PFSK-1 (cell line): ENCODE measurements around the gene COX4I1.

Experiments
- POLR2AphosphoS5 ChIP-seq: IDR thresholded peaks from 2 replicates; pipeline ENCODE4 v1.6.1; 2012; ENCODE audit warnings: low read depth, mild to moderate bottlenecking, control low read depth, low read length, moderate library complexity
- TAF1 ChIP-seq: IDR thresholded peaks from 2 replicates; pipeline ENCODE4 v1.6.1; 2012; ENCODE audit warnings: low read length, control low read depth, borderline replicate concordance; ENCODE audit not compliant: insufficient read depth

DNA sequence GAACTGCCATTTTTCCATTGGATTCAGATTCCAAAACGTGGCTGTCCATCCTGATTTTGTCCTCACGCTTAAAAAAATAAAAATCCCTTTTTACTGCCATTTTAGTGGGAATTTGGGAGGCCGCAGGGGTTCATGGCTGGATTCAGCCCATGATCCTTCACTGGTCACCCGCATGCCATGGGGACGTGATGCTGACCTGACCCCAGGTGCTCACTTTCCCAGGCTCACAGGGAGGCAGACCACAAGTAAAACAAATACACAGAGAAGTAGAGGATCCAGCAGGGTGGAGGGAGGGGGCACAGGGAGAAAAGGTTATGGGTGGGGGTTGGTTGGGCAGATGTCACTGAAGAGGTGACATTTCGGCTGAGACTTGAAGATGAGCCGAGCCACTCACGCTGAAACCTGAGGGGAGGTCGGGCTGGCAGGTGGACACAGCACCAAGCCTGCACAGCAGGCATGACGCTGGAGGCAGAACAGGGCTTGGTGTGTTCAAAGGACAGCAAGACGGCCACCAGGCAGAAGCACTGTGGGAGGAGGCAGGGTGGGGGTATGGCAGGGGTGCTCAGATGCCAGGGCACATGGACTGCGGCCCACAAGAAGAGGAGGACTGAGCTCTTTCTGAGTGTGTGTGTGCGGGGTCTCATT is 10.7 kb downstream of the COX4I1 start:
- TF ChIP-seq POLR2AphosphoS5 (no peak), TAF1 (no peak)
